Fibroblast of mammary gland (primary cell): ENCODE measurements around the gene PLOD1.

Experiments
- DNase-seq: peaks from one replicate; pipeline ENCODE4 v3.0.0-alpha.2; 2010; ENCODE audit warnings: low read depth
- H3K4me3 ChIP-seq: 2 replicates; pipeline ENCODE4 v1.5.1; 2011; ENCODE audit warnings: low read depth, mild to moderate bottlenecking, low read length, moderate library complexity; ENCODE audit not compliant: control insufficient read depth
- TF ChIP-seq, protein P1 (sequence below): conservative IDR thresholded peaks from 2 replicates; pipeline ENCODE4 v1.5.1; 2011; ENCODE audit warnings: low read depth, low read length, inconsistent platforms; ENCODE audit not compliant: control insufficient read depth, insufficient read depth

Gene PLOD1

DNA sequence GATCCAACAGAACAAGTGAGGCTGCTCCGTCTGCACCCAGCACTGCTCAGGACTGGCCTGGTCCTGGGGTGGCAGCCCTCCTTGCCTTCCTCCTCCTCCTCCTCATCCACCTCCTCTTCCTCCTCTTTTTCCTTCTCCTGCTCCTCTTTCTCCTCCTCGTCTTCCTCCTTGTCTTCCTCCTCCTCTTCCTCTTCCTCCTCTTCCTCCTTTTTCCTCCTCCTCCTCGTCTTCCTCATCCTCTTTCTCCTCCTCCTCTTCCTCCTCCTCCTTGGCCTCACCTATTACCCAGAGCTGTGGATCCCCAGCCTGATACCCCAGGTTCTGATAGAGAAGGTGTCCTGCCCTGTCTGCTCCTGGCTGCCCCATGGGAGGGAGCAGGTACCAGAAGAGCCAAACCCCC is 29.1 kb downstream of the PLOD1 start:
- TF ChIP-seq, protein P1, sequence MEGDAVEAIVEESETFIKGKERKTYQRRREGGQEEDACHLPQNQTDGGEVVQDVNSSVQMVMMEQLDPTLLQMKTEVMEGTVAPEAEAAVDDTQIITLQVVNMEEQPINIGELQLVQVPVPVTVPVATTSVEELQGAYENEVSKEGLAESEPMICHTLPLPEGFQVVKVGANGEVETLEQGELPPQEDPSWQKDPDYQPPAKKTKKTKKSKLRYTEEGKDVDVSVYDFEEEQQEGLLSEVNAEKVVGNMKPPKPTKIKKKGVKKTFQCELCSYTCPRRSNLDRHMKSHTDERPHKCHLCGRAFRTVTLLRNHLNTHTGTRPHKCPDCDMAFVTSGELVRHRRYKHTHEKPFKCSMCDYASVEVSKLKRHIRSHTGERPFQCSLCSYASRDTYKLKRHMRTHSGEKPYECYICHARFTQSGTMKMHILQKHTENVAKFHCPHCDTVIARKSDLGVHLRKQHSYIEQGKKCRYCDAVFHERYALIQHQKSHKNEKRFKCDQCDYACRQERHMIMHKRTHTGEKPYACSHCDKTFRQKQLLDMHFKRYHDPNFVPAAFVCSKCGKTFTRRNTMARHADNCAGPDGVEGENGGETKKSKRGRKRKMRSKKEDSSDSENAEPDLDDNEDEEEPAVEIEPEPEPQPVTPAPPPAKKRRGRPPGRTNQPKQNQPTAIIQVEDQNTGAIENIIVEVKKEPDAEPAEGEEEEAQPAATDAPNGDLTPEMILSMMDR = no peak
- no peak overlapping the region for H3K4me3 ChIP-seq
- no peak for DNase-seq

DNA sequence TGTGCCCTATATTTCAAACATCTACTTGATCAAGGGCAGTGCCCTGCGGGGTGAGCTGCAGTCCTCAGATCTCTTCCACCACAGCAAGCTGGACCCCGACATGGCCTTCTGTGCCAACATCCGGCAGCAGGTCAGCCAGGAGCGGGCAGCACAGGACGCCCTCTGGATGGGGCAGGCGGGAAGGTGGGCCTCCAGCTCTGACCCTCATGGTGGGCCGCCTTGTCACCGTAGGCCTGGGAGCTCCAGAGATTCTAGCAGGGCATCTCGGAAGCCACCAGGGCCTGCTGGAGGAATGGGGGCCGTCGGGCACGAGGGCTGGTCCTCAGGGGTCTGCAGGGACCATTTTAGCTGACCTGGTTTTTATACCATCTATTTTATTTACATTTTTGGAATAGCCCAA is 30.1 kb downstream of the PLOD1 start:
- no peak overlapping the region for H3K4me3 ChIP-seq
- TF ChIP-seq, protein P1 = no peak
- no peak for DNase-seq

DNA sequence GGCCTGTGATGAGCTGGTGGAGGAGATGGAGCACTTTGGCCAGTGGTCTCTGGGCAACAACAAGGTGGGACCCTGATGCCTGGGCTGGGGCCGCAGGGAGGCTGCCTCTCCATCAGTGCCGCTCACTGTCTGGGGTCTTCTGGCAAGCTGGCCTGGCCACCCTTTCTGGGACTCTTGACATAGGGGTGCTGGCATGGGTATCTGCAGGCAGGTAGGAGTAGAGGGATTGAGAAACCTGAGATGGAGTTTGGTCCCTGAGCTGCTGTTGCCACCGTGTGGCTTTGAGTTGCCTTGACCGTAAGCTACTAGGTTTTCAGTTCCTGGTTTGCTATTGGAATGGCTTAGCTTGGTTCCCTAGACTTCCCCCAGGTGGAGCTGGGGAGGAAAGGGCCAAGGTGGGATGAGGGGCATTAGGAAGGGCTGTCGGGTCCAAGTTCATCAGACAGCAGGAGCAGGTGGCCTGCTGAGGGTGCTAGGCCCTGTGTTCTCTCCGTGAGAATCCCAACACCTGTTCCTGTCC is 32.6 kb downstream of the PLOD1 start:
- H3K4me3 ChIP-seq = no peak overlapping the region
- TF ChIP-seq, protein P1 = peak; percentile 32
- DNase-seq = peak; percentile 39

DNA sequence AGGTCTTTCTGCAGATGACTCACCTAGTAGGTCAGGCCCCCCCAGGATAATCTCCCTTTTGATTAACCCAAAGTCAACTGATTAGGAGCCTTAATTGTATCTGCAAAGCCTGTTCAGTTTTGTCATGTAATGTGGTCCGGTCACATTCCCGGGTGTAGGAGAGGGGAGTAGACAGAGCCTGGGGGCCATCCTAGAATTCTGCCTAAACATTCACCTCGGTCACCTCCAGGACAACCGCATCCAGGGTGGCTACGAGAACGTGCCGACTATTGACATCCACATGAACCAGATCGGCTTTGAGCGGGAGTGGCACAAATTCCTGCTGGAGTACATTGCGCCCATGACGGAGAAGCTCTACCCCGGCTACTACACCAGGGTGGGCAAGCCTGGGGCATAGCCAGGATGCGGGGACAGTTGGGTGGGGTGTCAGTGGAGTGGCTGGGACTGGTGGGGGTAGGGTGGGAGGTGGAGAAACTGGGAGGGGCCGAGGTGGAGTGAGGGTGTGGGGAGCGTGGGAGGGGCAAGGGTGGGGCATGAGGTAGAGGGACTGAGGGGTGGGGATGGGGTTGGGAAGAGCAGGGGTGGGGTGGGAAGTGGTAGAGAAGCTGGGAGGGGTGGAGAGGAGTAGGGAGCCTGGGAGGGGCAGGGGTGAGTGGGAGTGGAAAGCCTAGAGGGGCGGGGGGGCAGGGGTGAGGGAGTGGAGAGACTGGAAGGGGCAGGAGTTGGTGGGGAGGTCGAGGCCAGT is 36.1 kb downstream of the PLOD1 start:
- no peak overlapping the region for H3K4me3 ChIP-seq
- TF ChIP-seq, protein P1 = no peak
- DNase-seq = no peak

DNA sequence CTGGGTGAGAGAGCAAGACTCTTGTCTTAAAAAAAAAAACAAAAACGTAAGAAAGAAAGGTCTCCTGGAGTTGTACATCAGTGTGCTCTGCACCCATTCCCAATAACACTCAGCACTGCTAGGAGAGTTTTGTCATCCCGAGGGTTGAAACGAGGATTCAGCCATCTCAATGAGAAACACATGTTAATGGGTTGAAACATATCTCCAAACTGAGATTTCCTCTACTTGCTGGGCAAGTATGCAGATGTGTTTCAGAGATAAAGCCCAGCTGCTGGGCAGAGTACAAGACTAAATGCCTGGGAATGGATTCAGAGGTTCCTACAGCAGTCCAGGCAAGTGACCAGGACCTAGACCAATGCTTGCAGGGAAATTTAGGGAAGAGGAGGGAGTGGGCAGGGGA is 43.1 kb downstream of the PLOD1 start:
- no peak overlapping the region for H3K4me3 ChIP-seq
- TF ChIP-seq, protein P1 = no peak
- peak; percentile 66 for DNase-seq

DNA sequence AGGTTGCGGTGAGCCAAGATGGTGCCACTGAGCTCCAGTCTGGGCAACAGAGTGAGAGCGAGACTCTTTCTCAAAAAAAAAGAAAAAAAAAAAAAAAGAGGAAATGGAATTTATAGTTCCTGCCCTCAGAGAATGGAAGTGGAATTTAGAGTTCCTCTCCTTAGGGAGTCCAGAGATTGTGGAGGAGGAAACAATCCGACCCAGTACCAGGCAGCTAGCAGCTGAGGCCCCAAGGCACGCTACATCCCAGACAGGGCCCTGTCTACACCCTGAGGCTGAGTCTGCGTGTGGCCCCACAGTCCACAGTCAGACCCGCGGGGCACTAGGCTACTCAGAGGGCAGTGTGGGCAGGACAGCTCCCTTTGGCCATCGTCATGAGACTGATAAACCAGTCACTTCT is 43.8 kb downstream of the PLOD1 start:
- DNase-seq = no peak
- H3K4me3 ChIP-seq = no peak overlapping the region
- TF ChIP-seq, protein P1 = no peak
